Measurements from ENCODE around the gene ZNF219. TPM values are rescaled to one million over a fixed set of nuclear protein-coding genes. Genes with fewer than 3 reads are reported as not detected.

The ZNF219 gene
- total and polyA plus RNA-seq, 2 of the 13 experiments (the other 11 are each of a cell fraction or from before 2014, with no cell fraction given), result 34.5 to 36.6 TPM

DNA sequence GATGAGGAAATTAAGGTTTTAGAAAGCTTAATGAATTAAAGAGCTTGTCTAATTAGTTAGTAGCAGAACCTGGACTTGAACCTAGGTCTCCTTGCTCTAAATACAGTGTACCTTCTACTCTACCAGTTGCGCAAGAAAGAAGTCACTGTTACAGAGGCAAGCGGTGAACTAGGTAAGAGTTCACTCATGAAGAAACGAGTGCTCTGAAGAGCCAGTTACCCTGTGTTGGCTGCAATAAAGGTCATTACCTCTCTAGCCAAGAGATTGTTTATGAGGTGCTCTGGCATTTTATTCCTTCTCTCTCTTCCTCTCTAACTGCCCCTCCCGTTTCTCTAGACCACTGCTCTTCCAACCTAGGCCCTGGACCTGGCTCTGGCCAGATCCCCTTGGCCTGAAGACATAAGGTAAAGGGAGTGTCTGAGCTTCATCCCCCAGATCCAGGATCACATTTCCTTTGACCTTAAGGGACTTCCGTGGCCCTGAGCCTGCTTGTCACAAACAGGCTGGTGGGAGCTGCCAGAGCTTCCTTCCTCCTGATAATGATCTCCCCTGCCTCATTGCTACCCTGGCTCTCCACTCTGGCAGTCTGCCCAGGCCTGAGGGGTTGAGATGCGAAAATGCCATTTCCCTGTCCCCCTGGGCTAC lies 54.4 kb downstream of the ZNF219 start (continued):
- TF ChIP-seq, protein P1, sequence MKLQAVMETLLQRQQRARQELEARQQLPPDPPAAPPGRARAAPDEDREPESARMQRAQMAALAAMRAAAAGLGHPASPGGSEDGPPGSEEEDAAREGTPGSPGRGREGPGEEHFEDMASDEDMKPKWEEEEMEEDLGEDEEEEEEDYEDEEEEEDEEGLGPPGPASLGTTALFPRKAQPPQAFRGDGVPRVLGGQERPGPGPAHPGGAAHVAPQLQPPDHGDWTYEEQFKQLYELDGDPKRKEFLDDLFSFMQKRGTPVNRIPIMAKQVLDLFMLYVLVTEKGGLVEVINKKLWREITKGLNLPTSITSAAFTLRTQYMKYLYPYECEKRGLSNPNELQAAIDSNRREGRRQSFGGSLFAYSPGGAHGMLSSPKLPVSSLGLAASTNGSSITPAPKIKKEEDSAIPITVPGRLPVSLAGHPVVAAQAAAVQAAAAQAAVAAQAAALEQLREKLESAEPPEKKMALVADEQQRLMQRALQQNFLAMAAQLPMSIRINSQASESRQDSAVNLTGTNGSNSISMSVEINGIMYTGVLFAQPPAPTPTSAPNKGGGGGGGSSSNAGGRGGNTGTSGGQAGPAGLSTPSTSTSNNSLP (IDR thresholded peaks at IDR 0.05; ENCODE audit: low read depth, low read length), result no peak
- no peak for TF ChIP-seq ZBTB34 (CRISPR knock-in tag; IDR thresholded peaks at IDR 0.05)
- no peak for TF ChIP-seq ZNF777 (CRISPR knock-in tag; IDR thresholded peaks at IDR 0.05)
- TF ChIP-seq FOXK2 (IDR thresholded peaks at IDR 0.05), result no peak
- TF ChIP-seq NCOA2 (CRISPR knock-in tag; IDR thresholded peaks at IDR 0.05), result no peak; the same call in 1 of the 2 replicates
- no peak for TF ChIP-seq TIGD3 (CRISPR knock-in tag; IDR thresholded peaks at IDR 0.05; ENCODE audit: borderline replicate concordance)
- TF ChIP-seq PPARG (CRISPR knock-in tag; conservative IDR thresholded peaks at IDR 0.05), result peak; percentile 100
- TF ChIP-seq, protein P2, sequence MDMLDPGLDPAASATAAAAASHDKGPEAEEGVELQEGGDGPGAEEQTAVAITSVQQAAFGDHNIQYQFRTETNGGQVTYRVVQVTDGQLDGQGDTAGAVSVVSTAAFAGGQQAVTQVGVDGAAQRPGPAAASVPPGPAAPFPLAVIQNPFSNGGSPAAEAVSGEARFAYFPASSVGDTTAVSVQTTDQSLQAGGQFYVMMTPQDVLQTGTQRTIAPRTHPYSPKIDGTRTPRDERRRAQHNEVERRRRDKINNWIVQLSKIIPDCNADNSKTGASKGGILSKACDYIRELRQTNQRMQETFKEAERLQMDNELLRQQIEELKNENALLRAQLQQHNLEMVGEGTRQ (IDR thresholded peaks at IDR 0.05; ENCODE audit: low read depth, low read length), result no peak
- TF ChIP-seq, protein P2 (CRISPR knock-in tag; IDR thresholded peaks at IDR 0.05; ENCODE audit: borderline replicate concordance), result no peak
- TF ChIP-seq ZMYM4 (CRISPR knock-in tag; IDR thresholded peaks at IDR 0.05), result peak; percentile 43; the same call in 1 of the 2 replicates
- TF ChIP-seq NR2F6 (IDR thresholded peaks at IDR 0.05), result peak; percentile 8; the same call in 1 of the 2 replicates
- peak; percentile 60 for TF ChIP-seq NR2F6 (CRISPR knock-in tag; IDR thresholded peaks at IDR 0.05)
- TF ChIP-seq ZNF263 (CRISPR knock-in tag; IDR thresholded peaks at IDR 0.05), result no peak; the same call in 1 of the 2 replicates
- TF ChIP-seq ZNF580 (CRISPR knock-in tag; IDR thresholded peaks at IDR 0.05; ENCODE audit: borderline replicate concordance, low read depth), result no peak; the same call in 1 of the 2 replicates
- TF ChIP-seq, protein P3, sequence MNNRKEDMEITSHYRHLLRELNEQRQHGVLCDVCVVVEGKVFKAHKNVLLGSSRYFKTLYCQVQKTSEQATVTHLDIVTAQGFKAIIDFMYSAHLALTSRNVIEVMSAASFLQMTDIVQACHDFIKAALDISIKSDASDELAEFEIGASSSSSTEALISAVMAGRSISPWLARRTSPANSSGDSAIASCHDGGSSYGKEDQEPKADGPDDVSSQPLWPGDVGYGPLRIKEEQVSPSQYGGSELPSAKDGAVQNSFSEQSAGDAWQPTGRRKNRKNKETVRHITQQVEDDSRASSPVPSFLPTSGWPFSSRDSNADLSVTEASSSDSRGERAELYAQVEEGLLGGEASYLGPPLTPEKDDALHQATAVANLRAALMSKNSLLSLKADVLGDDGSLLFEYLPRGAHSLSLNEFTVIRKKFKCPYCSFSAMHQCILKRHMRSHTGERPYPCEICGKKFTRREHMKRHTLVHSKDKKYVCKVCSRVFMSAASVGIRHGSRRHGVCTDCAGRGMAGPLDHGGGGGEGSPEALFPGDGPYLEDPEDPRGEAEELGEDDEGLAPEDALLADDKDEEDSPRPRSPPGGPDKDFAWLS (CRISPR knock-in tag; IDR thresholded peaks at IDR 0.05; ENCODE audit: borderline replicate concordance), result no peak
- TF ChIP-seq ZNF556 (CRISPR knock-in tag; IDR thresholded peaks at IDR 0.05; ENCODE audit: borderline replicate concordance), result no peak
- TF ChIP-seq ZNF12 (CRISPR knock-in tag; IDR thresholded peaks at IDR 0.05), result peak; percentile 91
- TF ChIP-seq ERF (CRISPR knock-in tag; IDR thresholded peaks at IDR 0.05), result peak; percentile 43; the same call in 1 of the 2 replicates
- no peak for TF ChIP-seq ISL2 (CRISPR knock-in tag; IDR thresholded peaks at IDR 0.05)
- TF ChIP-seq ZNF839 (CRISPR knock-in tag; IDR thresholded peaks at IDR 0.05; ENCODE audit: borderline replicate concordance), result no peak
- TF ChIP-seq ARNT2 (CRISPR knock-in tag; IDR thresholded peaks at IDR 0.05; ENCODE audit: low read depth), result no peak
- TF ChIP-seq ZNF747 (CRISPR knock-in tag; IDR thresholded peaks at IDR 0.05; ENCODE audit: borderline replicate concordance), result no peak
- TF ChIP-seq ATM (IDR thresholded peaks at IDR 0.05; ENCODE audit: borderline replicate concordance), result no peak

Measured in HepG2 (cell line).